NCI-H526 treated with DMSO at 0.1 percent for 48 hours (cell line): Measurements from ENCODE around the gene QSOX2.

Source experiments
- DNase-seq: peaks from one replicate; lab custom pipeline; 2025; lab: John Stamatoyannopoulos, UW

Gene QSOX2

DNA sequence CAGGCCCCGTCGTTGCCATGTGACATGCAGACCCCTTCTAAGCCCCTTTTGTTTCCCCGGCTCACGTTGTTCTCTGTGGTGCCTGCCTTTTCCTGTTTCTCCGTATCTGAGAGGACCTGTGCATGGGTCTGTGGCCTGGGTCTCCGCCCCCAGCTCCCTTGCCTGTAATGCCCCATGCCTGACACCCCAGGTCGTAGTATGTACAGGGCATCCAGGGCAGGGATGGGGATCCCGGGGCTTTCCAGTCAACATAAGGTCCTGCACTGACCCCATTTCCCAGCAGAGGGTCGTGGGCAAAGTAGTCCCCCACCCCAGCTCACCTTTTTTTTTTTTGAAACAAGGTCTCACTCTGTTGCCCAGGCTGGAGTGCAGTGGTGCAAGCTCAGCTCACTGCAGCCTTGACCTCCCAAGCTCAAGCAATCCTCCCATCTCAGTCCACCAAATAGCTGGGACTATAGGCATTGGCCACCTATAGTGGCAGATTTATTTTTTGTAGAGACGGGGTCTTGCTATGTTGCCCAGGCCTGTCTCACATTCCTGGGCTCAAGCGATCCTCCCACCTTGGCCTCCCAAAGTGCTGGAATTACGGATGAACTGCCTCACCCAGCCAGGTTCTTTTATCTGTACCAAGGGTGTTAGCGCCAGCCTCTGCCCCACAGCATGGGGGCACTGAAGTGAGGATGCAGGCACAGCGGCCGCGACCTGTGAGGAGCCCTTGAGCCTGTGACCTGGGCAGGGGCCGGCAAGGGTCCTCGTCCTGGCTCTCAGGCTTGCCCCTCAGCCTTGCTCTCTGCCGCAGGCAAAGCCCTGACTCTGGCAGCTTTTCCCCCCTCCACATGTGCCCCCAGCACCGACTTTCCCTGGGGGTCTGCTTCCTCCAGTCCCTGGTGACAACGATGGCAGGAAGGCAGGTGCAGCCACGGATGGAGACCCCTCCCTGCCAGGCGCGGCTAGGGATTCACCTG lies 19.1 kb upstream of the QSOX2 start:
- no peak for DNase-seq

DNA sequence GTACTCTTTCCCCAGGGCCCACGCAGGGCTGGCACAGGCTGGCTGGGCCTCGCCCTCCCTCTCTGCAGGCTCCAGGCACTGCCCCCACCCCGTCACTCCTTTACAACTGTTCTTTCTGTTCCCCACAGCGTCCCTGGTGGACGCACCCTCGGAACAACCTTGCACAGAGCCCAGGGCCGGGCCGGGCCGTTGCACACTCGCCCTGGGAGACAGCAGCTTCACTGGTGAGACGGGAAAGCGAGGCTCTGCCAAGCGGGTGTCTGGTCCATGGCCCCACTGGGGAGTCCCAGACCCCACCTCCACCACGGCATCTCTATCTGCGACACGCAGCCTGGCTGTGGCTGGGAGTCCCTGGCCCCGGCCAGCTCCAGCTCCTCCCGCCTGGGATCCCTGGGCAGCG lies 18.4 kb upstream of the QSOX2 start:
- DNase-seq: no peak

GRCh38 chr9:136262671-136263178 lies 17.1 kb upstream of the QSOX2 start:
- no peak for DNase-seq

GRCh38 chr9:136261686-136262430 lies 16.2 kb upstream of the QSOX2 start:
- no peak for DNase-seq

DNA sequence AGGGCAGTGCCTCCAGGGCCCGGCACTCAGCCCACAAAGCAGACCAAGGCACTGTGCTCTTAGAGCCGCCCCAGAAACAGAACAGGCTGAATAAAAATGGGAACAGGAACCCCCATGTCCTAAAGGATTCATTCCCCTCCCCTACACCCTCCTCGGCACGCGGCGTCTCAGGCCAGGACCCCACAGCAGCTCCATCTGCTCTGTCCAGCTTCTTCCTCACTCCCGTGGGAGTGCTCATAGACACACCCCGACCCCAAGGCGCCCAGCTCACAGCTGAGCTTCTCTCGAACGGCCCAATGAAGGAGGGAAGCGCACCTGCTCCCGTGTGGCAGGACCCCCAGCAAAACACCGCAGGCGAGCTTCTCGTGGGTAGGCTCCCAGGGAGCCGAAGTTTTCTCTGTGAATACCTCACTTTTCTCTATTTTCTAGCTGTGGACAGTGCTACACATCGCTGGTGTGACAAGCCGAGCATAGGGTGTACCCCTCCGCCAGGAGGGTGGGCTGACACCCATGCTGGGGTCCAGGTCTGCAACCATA lies 15.4 kb upstream of the QSOX2 start:
- no peak for DNase-seq

DNA sequence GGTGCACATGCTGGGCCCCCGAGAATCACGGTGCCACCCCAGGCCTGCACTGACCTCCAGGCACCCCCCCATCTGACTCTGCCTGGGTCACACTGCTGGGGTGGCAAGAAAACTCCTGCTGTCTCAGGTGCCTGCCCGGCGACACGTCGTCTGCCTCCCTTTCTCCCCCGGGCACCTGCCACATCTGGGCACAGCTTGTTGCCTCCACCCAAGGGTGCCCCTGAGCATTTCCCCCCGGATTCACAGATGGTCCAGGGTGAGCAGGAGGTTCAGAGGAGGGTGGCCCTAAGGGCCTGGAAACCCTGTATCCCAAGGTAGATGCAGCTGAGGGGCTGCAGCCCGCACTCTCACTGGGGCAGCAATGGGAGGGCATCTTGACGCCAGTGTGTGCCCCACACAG lies 14.9 kb upstream of the QSOX2 start:
- DNase-seq: no peak

GRCh38 chr9:136259836-136260235 lies 14.2 kb upstream of the QSOX2 start:
- no peak for DNase-seq

GRCh38 chr9:136259517-136259813 lies 13.9 kb upstream of the QSOX2 start:
- DNase-seq: no peak

DNA sequence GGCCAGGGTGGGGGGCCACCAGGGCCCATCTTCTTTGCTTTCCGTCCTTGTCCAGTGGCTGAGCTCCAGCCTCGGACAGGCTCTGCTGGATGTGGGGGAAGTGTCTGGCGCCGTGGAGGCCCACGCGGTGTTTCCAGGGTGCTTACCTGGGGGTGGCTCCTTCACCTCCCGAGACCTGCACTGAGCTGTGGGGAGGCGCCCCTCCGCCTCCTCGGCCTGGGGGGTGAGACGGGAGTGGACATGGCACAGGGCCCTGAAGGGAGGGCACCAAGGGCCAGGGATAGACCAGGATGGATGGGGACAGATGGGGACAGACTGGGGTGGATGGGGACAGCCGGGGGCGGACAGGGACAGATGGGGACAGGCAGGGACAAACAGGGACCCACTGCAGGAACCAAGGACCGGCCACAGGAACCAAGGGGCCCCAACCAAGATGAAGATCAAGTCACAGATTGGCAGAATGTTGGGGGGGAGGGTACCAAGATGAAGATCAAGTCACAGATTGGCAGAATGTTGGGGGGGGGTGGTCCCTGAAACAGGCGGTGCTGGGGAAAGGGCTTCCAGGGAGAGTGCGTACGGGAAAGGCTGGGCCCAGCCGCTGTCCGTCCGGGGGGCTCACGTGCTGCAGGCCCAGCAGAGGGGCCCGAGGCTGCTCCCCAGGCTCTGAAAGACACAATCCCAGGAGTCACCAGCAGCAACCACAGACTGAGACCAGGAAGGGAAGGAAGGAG lies 13.3 kb upstream of the QSOX2 start:
- no peak for DNase-seq

GRCh38 chr9:136258299-136258625 lies 12.7 kb upstream of the QSOX2 start:
- DNase-seq: no peak

DNA sequence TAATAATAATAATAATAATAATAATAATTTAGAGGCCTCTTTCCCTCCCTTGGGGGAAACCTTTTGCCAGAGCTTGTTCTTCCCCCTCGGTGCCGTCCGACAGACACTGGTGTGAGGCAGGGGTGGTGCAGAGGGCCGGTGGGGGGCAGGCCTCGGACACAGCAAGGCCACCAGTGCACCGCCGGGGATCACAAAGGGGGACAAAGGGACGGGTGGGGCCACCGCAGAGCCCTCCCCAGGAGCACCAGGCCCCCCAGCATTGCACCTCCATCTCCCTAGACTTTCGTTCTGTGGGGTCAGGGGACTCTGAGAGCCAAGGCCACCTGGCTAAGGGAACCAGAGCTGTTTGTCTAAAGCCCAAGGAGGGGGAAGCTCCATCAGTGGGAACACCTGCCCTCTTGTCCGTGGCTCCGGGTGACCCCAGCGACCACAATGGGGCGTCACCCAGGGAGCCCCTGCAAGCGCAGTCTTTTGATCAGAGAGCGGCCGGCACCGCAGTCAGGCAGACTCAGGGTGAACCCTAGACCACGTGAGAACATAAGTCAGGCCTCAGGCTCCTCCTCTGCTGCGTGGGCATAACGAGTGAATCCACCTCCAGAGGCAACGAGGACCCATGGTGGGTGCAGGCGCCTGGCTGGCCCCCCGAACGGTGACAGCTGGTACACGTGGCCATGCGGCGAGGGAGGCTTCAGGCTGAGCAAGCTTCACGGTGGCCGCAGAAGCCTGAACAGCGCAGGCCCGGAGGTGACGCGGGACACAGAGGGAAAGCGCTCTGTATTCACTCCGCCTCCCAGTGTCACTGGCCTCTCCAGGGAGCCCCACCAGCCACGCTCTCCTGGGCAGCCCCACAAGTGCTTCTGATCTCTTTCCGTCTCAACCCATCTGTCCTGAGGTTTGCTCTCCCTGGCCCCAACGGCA lies 12.0 kb upstream of the QSOX2 start:
- no peak for DNase-seq

DNA sequence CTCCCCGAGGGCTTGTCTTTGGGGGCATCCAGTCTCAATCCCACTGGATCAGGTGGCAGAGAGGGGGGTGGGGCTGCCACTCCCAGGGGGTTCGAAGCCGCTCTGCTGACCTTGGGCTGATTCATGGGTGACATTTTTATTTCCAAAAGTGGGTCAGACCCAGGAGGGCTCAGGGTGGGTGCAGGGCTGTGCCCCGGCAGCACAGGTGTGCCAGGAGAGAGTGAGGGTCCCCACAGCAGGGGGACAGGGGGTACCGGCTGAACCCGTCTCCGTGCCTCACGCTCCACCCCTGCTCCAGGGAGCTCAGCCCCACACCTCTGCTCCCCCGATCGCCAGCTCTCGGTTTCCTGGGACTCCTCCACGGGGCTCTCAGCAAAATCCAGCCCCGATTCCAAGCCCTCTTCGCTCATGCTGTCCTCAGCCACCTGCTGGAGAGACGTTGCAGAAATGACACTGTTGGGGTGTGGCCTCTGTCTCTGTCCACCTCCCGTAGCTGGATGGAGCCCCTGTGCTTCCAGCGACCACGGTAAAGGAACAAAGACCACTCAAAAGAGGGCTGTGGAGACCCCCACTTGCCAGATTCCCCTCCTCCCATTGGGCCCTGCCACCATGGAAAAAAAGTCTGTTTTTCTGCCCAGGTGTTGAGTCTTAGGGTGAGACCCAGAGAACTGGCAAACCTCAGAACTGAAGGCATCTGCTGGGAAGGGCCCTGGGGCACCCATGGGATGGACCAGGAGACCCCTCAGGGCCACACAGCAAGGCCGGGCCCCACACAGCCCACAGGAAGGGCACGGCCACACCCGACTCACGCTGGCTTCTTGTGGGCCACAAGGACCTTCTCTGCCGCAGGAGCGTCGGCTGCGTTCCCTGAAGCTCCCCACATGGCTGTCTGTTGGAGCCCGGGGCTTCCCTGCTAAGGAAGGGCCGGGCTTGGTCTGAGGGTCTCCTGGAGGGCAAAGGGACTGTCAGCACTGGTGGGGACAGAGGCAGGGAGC lies 10.6 kb upstream of the QSOX2 start:
- no peak for DNase-seq

GRCh38 chr9:136255166-136255538 lies 9.5 kb upstream of the QSOX2 start:
- no peak for DNase-seq

GRCh38 chr9:136254381-136255165 lies 9.0 kb upstream of the QSOX2 start:
- DNase-seq: no peak

GRCh38 chr9:136253246-136254130 lies 7.9 kb upstream of the QSOX2 start:
- DNase-seq: no peak

GRCh38 chr9:136252846-136253245 lies 7.2 kb upstream of the QSOX2 start:
- DNase-seq: no peak

GRCh38 chr9:136252281-136252680 lies 6.7 kb upstream of the QSOX2 start:
- no peak for DNase-seq
